GM12891 (cell line): ENCODE results near the gene VSIG2.
"Not testable (repeated sequence)": the region's sequence is repeated elsewhere in the genome, so short reads cannot be mapped to it uniquely, and the experiment has no call there.

ENCODE experiments used
- PAX5 ChIP-seq: IDR thresholded peaks from 2 replicates; pipeline ENCODE4 v1.6.1; 2011; ENCODE audit warnings: low read length, moderate library complexity, mild to moderate bottlenecking; ENCODE audit not compliant: insufficient read depth, severe bottlenecking
- POLR2A ChIP-seq: IDR thresholded peaks from 2 replicates; pipeline ENCODE4 v1.6.1; 2011; ENCODE audit warnings: low read depth, low read length, control low read depth
- POLR2AphosphoS5 ChIP-seq: IDR thresholded peaks from 2 replicates; pipeline ENCODE4 v1.6.1; 2011; ENCODE audit warnings: low read depth, low read length, control low read depth
- SPI1 ChIP-seq: IDR thresholded peaks from 2 replicates; pipeline ENCODE4 v1.6.1; 2011; ENCODE audit warnings: low read depth, low read length, control low read depth
- TAF1 ChIP-seq: IDR thresholded peaks from 2 replicates; pipeline ENCODE4 v1.6.1; 2011; ENCODE audit warnings: low read depth, low read length, control low read depth

- TF ChIP-seq POLR2A, TAF1, POLR2AphosphoS5, PAX5, SPI1: not testable (repeated sequence)
These were observed 18.9 kb upstream of the VSIG2 start for GRCh38 chr11:124770959-124771358.
